RCC 7860 (cell line): ENCODE measurements around the gene OPHN1.

Experiments used
- DNase-seq: peaks from one replicate; pipeline ENCODE4 v3.0.0-alpha.2; 2015; ENCODE audit warnings: low spot score
- FAIRE-seq: peaks from 2 replicates; lab custom pipeline; 2012; peaks lifted over from hg19 to GRCh38; lab: Jason Lieb, UNC

OPHN1 gene

DNA sequence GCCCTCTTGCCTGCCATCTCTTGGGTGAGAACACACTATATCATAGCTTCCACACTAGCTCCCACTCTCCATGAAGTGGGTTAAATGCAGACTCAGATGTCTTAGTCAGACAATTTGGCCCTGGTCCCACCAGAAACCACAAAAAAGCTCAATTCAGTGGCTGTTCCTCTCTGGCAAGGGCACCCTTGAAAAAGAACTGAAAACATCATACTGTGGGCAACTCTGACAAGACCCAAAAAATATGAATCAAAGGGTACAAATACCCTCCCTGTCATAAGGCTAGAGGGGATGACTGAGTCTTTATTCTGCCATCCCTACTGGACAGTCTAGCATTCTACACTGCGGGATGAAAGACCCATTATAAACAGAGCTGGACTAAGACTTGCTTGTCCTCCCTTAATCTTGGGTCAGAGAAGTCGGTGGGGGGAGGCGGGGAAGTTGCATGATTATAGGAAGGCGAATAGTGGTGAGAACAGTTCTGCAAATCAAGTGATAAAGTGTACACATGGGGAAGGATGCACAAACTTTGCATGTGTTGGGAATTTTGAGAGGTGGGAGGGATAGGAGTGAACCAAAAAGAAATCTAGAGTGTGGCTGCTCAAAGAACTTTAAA, 172.1 kb downstream of the OPHN1 start:
- FAIRE-seq (peak; percentile 77), DNase-seq (no peak)

DNA sequence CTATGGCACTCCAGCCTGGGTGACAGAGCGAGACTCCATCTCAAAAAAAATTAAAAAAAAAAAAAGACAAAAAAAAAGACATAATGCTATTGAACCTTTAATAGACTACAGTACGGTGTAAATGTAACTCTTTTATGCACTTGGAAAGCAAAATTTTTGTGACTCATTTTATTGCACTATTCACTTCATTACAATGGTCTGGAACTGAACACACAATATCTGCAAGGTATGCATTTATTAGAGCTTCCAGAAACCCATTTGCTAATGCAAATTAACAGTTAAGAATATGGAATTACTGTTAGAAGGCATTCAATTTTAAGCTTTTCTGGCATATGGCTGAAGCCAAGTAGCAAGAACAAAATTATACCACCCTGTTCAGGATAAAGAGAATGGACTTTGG, 176.3 kb downstream of the OPHN1 start:
- no peak for FAIRE-seq

DNA sequence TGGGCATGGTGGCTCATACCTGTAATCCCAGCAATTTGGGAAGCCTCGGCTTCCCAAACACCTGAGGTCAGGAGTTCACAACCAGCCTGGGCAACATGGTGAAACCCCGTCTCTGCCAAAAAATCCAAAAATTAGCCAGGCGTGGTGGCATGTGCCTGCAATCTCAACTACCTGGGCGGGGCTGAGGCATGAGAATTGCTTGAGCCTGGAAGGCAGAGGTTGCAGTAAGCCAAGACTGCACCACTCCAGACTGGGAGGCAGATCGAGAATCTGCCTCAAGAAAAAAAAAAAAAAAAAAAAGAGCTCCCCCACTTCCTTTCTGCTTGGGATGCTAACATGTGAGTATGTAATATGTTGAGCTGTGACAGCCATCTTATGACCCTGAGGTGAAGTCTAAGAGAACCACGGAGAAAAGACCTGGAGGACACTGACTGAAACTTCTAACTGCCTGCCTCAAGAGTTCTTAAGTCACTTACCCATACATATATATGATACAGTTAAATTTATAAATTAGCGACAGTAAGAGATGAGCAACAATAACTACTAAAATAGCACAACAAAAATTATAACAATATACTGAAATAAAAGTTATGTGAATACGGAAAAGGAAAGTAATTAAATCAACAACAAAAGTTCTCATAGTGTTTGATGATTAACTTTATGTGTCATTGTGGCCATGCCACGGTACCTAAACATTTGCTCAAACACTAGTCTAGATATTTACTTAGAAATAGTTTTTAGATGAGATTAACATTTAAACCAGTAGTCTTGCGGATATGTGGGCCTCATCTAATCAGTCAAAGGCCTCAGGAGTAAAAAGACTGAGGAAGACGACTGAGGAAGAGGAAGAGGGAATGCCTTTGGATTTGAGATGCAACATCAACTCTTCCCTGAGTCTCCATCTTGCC, 178.3 kb downstream of the OPHN1 start:
- peak; percentile 97 for FAIRE-seq
- peak; percentile 80 for DNase-seq

More for the DNA sequence above, 176.3 kb downstream of the OPHN1 start:
- no peak for DNase-seq

DNA sequence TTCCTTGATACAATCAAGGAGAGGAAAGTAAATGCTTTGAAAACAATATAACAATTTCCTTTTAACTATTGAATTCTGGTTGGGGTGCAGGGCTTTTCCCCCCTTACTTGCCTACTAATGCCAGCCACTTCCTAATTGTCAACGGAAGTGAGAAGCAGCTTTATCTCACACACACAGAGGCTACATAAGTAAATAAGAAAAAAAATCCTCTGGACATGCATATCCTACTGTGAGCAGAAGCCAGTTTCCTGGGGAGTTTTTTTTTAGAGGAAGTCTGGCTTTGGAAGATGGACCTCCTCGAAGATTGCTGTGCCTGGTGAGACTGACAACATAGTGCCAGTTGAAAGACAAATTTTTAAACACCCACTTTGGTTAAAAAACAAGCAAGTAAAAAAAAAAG, 180.6 kb downstream of the OPHN1 start:
- no peak for DNase-seq
- no peak for FAIRE-seq

DNA sequence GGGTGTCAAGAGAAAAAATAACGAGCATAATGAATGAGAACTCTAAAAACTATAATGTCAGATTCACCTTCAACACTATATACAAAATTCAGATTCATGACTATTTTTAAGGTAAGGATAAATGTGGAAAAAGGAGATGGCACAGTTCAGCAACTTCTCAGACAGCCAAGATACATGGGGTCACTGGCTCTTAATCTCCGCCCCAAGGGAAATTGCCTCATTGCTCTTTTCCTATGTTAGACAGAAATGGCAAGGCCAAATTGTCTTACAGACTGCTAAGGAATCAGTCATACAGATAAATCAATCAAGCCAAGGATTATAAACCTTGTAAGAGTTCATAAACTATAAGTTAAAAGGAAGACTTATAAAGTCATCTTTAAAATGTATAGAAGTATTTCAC, 183.4 kb downstream of the OPHN1 start:
- DNase-seq (no peak), FAIRE-seq (no peak)

DNA sequence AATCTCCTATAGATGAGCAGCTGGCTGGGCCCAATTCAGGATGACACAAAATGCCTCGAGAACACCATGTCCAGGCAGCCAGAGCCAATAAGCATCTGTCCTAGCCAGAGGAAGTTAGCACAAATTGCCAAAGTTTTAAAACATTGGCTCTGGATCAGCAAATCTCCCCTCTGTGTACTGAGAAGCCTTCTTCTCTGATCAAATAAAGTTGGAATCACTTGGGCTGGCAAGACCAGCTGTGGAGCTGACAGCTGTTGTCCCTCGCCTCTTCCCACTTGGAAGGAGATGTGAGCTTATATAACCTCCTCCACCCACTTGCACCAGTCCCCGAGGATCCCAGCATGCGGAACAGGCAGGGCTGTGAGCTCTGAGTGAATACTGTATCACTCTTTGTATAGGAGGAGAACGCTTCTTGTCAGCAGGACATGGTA, 183.9 kb downstream of the OPHN1 start:
- DNase-seq (no peak), FAIRE-seq (no peak)

DNA sequence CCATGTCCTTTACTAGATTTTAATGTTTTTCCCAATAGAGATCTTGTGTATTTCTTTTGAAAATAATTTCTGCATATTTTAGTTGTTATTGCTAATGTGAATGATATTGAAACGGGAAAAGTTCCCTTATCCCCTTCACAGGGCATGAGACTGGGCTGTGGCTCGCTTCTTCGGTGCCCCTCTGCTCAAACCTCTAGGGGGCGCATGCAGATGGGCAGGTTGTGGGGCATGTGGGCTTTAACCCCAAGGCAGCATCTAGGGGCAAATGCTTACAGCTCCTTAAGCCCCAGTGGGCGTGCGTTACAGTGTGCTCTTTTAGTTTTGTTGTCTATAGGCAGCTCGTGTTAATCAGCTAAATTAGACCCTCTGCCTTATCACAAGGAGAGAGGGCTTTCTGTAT, 194.7 kb downstream of the OPHN1 start:
- FAIRE-seq (peak; percentile 28), DNase-seq (no peak)

DNA sequence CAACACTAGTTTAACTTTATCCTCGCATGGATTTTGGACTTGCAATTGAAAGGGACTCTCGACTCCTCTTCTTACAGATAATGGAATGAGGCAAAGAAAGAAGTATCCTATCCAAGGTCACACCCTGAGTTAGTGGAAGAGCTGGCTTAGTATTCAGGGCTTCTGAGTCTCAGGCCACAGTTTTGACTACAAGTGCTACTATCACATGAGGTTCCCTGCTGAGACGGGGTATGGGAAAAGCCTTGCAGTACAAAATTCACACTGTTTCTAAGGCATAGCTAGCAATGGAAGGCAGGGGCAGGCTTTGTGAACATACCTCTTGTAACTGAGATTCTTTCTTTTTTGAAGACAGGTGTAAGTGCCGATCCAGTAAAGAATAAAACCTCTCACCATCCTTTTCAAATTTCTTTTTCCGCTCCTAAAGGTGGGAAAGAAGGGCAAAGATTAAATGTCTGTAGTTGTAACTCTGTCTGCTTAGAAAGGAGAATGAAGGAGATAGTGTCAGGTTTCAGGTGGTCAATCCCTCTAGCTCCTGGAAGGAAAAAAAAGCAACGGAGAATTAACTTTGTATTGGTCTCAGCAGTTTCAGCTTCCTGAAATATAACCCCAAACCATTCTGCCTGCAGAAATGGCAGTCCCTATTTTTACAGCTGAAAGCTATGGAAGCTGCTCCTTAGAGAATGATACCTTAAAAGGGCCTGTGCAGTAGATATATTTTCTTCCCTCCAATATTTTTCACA, 199.0 kb downstream of the OPHN1 start:
- DNase-seq, result no peak
- no peak for FAIRE-seq

DNA sequence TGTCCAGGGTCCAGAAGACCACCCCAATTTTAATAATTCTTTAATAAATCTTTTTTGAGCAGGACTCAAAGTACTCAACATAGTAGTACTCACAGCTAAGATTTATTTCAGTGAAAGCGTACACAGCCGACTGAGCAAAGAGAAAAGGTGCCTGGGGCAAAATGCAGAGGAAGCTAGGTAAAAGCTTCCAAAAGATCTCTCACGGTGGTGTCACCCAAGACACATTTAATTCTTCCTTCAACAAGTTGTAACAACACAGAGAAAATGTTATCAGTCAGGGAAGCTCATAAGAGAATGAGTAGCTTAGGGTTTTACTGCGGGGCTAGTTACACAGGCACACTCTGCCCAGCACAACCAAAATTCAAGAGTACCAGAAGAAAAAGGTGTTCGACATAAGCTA, 201.1 kb downstream of the OPHN1 start:
- FAIRE-seq (no peak), DNase-seq (no peak)

DNA sequence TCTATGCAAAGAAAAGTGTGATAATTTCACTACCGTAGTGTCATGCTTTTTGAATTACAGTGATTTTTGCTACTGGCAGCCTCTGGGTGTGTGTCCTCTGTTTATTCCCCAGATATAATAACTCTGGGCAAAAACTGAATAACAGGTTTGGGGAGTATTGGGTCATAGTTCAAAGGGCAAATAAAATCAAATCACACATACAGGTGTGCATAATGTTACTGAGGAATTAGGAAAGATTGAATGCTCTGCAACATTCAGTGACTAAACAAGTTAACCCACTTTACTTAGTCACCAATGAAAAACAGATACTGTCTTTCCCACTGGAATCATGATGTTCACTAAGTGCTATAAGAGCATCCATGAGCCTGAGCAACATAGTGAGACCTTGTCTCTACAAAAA, 224.3 kb downstream of the OPHN1 start:
- no peak for DNase-seq
- no peak for FAIRE-seq

DNA sequence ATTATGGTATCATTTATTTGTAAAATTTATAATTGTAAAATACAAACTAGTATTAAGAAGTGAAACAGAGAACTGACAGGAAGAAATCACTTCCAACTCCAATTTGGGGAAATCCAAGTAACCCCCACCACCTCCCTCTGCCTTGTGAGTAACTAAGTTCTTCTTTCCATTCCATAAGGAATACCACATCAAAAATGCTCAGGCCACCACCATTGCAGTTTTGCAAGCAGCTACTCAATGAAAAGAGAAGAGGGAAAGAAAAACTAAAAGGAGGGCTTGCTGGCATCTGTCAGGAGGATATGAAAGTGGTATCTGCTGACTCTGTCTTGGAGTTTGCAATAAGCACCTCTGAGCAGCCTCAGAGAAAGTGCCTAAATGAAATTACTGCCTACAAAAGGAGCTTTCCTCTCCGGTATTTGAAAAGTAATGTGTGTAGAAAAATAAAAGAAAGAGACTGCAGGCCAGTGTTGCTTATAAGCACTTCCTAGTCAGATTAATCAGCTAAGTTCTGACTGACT, 228.7 kb downstream of the OPHN1 start:
- DNase-seq (no peak), FAIRE-seq (no peak)

DNA sequence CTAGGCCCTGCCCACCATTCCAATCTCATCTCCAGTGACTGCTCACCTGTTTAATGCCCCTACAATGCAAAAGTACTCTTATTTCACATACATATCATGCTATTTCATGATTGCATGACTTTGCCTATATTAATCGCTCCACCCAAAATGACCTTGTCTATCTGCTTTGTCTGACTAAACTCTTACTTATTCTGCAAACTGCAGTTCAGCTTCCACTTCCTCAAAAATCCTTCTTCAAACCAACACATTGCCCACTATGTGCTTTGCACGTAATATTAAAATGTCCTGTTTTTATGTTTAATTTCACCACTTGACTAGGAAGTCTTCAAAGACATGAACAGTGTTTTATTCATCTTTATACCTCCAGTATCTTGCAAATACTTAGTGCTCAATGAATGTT, 229.6 kb downstream of the OPHN1 start:
- no peak for DNase-seq
- no peak for FAIRE-seq

DNA sequence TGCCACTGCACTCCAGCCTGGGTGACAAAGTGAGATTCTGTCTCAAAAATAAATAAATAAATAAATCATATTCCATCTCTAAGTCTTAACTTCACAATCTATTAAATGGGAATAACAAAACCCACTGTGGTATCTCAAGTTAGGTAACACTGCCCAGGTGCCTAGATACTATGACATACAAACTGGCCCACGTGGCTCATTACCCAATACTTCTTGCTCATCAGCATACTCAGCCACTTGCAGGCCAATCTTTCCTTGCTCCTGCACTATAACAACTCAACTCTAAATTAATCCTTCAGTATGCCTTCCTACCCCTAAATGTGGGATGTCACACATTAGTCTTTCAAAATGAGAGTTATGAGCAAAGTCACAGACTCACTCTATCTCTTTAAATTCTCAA, 230.1 kb downstream of the OPHN1 start:
- FAIRE-seq (no peak), DNase-seq (no peak)

DNA sequence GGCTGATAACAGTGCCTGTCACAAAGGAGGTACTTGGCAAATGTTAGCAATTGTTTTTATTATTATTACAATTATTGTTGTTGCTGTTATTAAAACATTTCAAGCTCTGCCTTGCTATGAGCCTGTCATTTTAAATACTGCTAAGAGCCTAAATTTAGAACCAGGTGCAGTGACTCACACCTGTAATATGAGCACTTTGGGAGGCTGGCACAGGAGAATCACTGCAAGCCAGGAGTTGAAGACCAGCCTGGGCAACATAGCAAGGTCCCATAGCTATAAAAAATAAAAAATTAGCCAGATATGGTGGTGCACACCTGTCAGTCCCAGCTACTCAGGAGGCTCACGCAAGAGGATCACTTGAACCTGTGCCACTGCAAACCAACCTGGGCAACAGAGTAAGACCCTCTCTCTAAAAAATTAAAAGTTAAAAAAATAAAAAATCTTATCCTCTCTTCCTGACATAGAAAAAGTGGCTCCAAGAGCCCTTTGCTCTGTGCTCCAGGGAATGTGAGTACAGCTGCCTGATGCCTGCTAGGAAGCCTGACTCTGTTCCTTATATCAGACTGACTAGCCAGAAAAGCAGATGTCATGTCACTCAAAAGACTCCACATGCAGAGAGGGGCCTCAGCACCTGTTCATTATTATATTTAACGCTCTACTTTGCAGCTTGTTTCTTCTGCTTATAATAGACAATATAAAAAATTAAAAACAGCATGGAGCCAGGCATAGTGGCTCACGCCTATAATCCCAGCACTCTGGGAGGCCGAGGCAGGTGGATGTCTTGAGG, 234.0 kb downstream of the OPHN1 start:
- FAIRE-seq, result no peak

DNA sequence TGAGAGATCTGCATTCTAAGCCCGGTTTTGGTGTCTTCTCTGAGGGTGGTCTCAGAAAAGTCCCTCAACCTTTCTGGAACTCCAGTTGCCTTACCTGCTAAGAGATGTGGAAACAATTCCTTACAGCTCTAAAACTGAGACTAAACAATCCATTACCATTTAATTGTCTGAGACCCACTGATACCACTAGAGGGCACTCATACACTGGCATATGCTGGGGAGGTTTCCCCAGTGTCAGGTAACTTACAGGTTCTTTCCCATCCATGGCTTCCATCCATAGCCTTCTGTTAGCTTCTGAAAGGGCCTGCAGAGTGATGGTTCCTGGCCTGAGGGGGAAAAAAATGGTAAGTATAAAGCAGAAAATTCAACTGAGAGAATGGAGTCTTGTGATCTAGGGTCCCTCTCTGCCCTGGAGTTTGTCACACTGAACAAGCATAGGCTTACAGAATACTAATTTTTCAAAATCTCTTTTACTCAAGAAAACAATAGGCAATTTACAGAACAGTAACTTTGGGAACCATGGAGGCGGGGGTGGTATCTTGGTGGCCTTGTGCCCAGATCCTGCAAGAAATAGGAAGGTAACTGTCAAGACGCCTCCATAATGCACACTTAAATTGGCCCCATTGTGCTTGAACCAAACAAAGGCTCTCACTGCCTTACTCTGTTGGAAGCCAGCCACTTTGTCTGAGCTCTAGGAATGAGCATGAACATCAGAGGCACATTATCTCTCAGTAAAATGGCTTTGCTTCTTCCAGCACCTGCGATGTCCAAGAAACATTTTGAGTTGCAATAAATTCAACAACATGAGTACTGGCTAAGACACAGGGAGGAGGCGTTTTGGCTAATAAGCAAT, 236.1 kb downstream of the OPHN1 start:
- peak; percentile 46 for FAIRE-seq
- DNase-seq, result peak; percentile 40

More for the DNA sequence above, 234.0 kb downstream of the OPHN1 start:
- no peak for DNase-seq

DNA sequence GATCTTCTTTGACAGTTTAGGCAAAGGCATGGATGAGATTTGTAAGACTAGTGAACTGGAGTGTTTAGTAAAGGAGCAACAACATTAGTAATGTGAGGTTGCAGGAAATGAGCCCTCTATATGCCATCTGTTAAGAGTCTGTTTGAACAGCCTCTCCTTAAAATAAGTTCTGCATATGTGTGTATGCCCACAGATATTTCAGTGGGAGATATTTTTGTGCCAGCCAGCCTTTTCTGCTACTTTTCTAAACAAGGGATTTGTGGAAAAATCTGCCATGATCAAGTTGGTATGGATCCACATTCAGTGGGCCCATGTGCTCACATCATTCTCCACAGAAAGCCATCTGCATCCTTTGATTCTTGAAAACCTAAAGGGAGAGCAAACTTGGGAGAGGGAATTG, 237.7 kb downstream of the OPHN1 start:
- DNase-seq (no peak), FAIRE-seq (no peak)

DNA sequence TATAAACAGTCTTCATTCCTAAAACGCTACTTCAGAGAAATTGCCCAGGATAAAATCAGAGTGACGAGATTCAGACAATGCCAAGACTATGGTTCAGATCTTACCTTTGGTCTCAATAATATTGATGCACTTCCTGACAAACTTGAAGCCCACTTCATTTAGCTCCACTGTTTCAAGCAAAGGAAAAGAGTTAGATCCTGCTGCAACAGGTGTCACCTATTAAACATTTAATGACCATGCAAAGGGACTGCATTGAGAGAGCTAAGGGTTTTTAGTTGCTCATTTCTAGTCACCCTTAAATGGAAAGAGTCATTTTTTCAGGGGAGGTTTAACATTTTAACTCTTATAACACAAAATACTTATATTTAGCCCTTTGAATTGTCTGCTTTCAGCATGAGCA, 239.5 kb downstream of the OPHN1 start:
- FAIRE-seq (no peak), DNase-seq (no peak)

DNA sequence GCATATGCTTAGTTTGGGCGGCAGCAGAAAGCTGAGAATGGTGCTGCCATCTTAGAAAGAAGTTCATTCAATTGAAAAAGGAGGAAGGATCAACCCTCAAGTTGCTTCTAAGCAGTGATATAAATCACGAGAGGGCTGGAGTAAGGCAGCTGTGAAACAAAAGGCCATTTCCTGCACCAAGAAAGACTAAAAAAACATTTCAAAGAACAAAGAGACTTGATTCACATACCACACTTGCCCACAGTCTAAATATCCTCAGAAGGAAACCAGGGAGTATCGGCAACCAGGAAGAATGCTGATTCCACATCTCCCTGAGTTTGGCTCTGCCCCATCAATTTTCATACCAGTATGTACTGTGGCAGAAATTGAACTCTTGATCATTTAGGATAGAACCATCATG, 240.1 kb downstream of the OPHN1 start:
- no peak for FAIRE-seq
- no peak for DNase-seq

DNA sequence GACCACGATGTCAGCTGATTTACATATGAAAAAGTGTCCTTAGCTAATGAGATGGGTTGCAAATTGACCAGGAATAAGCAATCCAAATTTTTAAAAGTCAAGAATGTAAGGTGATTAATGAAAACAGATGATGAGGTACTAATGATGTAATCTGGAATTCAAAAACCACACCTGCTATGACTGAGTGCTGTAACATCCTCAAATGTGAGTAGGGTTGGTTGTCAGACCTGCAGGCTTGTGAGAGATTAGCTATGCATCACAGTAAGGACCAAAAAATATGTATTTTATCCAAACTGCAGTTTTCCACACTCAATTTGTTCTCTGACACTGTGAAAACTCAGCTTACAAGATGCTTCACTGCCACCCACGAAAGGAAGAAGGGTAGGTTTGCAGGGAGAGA, 242.5 kb downstream of the OPHN1 start:
- DNase-seq (no peak), FAIRE-seq (no peak)
